Testis (tissue), 3 donors: Measurements from ENCODE around the gene PTGDS. TPM values are rescaled to one million over a fixed set of nuclear protein-coding genes. Genes with fewer than 3 reads are reported as not detected.

Experiments used
- DNase-seq: peaks from one replicate; pipeline ENCODE4 v3.0.0-alpha.2; 2019
- H3K27ac ChIP-seq, 2 donors: fragments of 200-600 bp; sonication (generic); one replicate each; pipeline ENCODE4 v1.5.1; 2019
- H3K27me3 ChIP-seq: fragments of 200-600 bp; sonication (generic); one replicate; pipeline ENCODE4 v1.5.1; 2019
- H3K36me3 ChIP-seq: fragments of 200-600 bp; sonication (generic); one replicate; pipeline ENCODE4 v1.5.1; 2017; ENCODE audit warnings: low read depth; ENCODE audit errors: missing control alignments
- H3K4me1 ChIP-seq: fragments of 200-600 bp; sonication (generic); one replicate; pipeline ENCODE4 v1.5.1; 2019
- H3K4me3 ChIP-seq, 2 donors: fragments of 200-600 bp; sonication (generic); one replicate each; pipeline ENCODE4 v1.5.1; 2017 to 2019
- H3K9me3 ChIP-seq: fragments of 200-600 bp; sonication (generic); one replicate; pipeline ENCODE4 v1.5.1; 2017
- POLR2A ChIP-seq: fragments of 450-650 bp; IDR thresholded peaks from one replicate; pipeline ENCODE4 v1.6.1; 2017; ENCODE audit warnings: antibody characterized with exemption, mild to moderate bottlenecking, moderate library complexity
- WGBS, 2 donors: methylation state at CpG; one replicate each; pipeline ENCODE4 v1.1.5; 2018; 5-methylcytosine and 5-hydroxymethylcytosine counted together
- intact Hi-C: fragments of 100-400 bp; cut with DNase I; formaldehyde crosslinking; loops from one replicate; pipeline ENCODE4 v1.15.1; 2023; ENCODE audit warnings: low total_unique reads
- polyA plus RNA-seq: library from polyadenylated mRNA; stranded (reverse); fragments of 350-450 nt; fragmentation: Illumina TruSeq; extraction: RNeasy Lipid Tissue Mini Kit (QIAGEN cat#74804); gene quantifications from one replicate; pipeline ENCODE4 v1.2.3, GENCODE V29; 2014; ENCODE audit warnings: low read depth, low replicate concordance; ENCODE audit not compliant: insufficient read depth
- total RNA-seq, 2 donors: library from RNA; depleted of rRNA; stranded (reverse); fragments of >200 nt; gene quantifications; one replicate each; pipeline ENCODE4 v1.2.3, GENCODE V29; 2016
- TF ChIP-seq, protein P1 (sequence below), 3 experiments: fragments of 450-650 bp in 2 of 3; fragments of 200-600 bp in 1 of 3; sonication (generic) in 1 of 3; IDR thresholded peaks; one replicate each; pipeline ENCODE4 v1.5.1; 2016 to 2019; ENCODE audit warnings: antibody characterized with exemption in 3 of 3, mild to moderate bottlenecking in 2 of 3, moderate library complexity in 1 of 3

PTGDS gene
- total and polyA plus RNA-seq, 3 donors from 2014 or later = 4,976 to 5,948 (median 5,554) TPM

DNA sequence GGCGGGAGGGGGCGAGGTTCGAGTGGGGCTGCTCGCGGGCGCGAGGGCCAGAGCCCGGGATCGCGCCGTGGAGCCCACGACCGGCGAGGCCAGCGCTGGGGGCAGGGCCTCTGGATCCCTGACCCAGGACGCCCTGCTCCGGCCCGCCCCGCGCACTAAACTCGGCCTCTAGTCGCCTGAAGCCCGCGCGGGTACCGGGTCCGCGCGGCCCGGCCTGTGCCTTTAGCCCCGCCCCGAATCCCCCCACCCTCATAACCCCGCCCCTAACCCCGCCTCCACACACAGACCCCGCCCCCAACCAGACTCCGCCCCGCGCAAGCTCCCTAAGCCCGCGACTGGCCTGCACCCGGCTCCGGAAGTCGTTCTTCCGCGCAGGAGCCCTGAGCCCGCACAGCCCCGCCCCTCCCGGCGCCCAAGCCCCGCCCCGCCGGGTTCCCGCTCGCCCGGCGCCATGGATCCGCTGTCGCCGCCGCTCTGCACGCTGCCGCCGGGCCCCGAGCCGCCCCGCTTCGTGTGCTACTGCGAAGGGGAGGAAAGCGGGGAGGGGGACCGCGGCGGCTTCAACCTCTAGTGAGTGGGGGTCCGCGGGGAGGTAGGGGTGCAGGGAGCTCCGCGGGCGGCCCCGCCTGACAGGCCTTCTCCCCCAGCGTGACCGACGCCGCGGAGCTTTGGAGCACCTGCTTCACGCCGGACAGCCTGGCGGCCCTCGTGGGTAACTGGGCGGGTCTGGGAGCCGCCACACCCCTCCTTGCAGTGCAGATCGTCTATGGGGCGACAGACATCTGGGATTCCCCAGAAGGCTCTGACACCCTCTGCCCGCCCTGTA lies 14.9 kb downstream of the PTGDS start, which contains the start of gene PAXX:
PAXX (plus strand) TSS at position 430 of the 826 bp plus-strand sequence; CDS start at position 452, 22 bp downstream.
- Histone ChIP-seq H3K27ac (peak within 1 kb of the TSS; percentile 70 to 82), H3K36me3 (no peaks in the 10 kb centered on the region), H3K9me3 (no peaks in the 10 kb centered on the region), H3K4me3 (peak within 1 kb of the TSS; percentile 65 to 77), H3K4me1 (peaks cover 21% of the 10 kb centered on the region), H3K27me3 (no peaks in the 10 kb centered on the region)
- WGBS, 2 donors = 1% methylated on average over 40 of the region's 92 CpGs; no CpG with 5 or more reads in 1 of the 2 donors
- intact Hi-C loops = no loop called here
- no peak for TF ChIP-seq POLR2A
- TF ChIP-seq, protein P1, sequence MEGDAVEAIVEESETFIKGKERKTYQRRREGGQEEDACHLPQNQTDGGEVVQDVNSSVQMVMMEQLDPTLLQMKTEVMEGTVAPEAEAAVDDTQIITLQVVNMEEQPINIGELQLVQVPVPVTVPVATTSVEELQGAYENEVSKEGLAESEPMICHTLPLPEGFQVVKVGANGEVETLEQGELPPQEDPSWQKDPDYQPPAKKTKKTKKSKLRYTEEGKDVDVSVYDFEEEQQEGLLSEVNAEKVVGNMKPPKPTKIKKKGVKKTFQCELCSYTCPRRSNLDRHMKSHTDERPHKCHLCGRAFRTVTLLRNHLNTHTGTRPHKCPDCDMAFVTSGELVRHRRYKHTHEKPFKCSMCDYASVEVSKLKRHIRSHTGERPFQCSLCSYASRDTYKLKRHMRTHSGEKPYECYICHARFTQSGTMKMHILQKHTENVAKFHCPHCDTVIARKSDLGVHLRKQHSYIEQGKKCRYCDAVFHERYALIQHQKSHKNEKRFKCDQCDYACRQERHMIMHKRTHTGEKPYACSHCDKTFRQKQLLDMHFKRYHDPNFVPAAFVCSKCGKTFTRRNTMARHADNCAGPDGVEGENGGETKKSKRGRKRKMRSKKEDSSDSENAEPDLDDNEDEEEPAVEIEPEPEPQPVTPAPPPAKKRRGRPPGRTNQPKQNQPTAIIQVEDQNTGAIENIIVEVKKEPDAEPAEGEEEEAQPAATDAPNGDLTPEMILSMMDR (IDR thresholded peaks at IDR 0.05) = peak in 1 of 3 experiments; percentile 8
- peak; percentile 94 for DNase-seq

- H3K4me1 ChIP-seq = peaks cover 21% of the 10 kb centered on the region
- WGBS, 2 donors = 35 to 56% methylated on average over 1 to 14 of the region's 18 CpGs
- no peaks in the 10 kb centered on the region for H3K36me3 ChIP-seq
- intact Hi-C loops = no loop called here
- DNase-seq = no peak
- H3K9me3 ChIP-seq = no peaks in the 10 kb centered on the region
- TF ChIP-seq, protein P1 (IDR thresholded peaks at IDR 0.05) = no peak
- no peak for TF ChIP-seq POLR2A
- no peak overlapping the region for H3K27ac ChIP-seq
- H3K4me3 ChIP-seq = peak overlapping the region; percentile 65 to 77
- no peaks in the 10 kb centered on the region for H3K27me3 ChIP-seq
Measured at GRCh38 chr9:136992819-136993369, 15.6 kb downstream of the PTGDS start.

DNA sequence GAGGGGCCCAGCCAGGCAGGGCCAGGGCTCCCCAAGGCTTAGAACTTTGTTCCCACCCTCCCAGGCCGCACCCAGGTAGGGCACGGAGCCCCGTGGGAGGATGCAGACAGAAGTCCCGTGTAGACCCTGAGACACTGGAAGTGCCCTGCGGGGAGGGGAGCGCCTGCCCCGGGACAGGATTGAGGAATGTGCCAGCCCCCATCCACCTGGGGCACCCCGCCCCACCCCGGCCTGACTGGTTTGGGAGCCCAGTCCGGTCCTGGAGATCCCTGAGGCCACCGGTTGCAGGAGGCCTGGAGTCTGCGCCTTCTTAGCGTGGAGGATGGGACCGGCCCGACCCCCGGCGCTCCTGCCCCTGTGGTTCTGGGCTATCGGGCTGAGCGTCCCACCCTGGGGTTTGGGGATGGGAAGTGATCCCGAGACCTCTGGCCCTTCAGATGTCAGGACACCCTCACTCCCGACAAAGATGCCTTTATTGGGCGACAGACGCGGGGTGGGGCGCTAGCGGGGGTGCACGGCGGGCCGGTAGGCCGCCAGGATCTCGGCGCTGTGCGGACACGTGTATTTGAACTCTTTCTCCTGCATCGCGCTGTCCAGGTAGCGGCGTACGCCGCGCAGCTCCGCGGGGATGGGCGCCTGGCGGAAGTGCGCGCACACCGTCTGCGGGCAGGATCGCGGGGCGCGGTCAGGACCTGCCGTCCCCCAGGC lies 17.0 kb downstream of the PTGDS start:
- Histone ChIP-seq H3K4me3 (peak overlapping the region; percentile 12 to 44), H3K27me3 (no peaks in the 10 kb centered on the region)
- WGBS, 2 donors = 70 to 78% methylated on average over 52 to 54 of the region's 54 CpGs

GRCh38 chr9:136994888-136995230 lies 17.6 kb downstream of the PTGDS start:
- Histone ChIP-seq H3K4me1 (peaks cover 21% of the 10 kb centered on the region), H3K27me3 (no peaks in the 10 kb centered on the region), H3K36me3 (no peaks in the 10 kb centered on the region), H3K4me3 (peak overlapping the region; percentile 12 to 44), H3K9me3 (no peaks in the 10 kb centered on the region), H3K27ac (no peak overlapping the region)
- no peak for DNase-seq
- WGBS, 2 donors = 50 to 63% methylated on average over 11 to 40 of the region's 40 CpGs
- intact Hi-C loops = no loop called here
- TF ChIP-seq POLR2A = no peak
- TF ChIP-seq, protein P1 (IDR thresholded peaks at IDR 0.05) = no peak

More for the DNA sequence above, 17.0 kb downstream of the PTGDS start:
- H3K27ac ChIP-seq = no peak overlapping the region
- TF ChIP-seq, protein P1 (IDR thresholded peaks at IDR 0.05) = no peak
- no peak for TF ChIP-seq POLR2A
- no peak for DNase-seq
- H3K36me3 ChIP-seq = no peaks in the 10 kb centered on the region
- intact Hi-C loops = no loop called here
- H3K4me1 ChIP-seq = peaks cover 21% of the 10 kb centered on the region
- H3K9me3 ChIP-seq = no peaks in the 10 kb centered on the region
